ENCODE data around the gene BBIP1.

DNA sequence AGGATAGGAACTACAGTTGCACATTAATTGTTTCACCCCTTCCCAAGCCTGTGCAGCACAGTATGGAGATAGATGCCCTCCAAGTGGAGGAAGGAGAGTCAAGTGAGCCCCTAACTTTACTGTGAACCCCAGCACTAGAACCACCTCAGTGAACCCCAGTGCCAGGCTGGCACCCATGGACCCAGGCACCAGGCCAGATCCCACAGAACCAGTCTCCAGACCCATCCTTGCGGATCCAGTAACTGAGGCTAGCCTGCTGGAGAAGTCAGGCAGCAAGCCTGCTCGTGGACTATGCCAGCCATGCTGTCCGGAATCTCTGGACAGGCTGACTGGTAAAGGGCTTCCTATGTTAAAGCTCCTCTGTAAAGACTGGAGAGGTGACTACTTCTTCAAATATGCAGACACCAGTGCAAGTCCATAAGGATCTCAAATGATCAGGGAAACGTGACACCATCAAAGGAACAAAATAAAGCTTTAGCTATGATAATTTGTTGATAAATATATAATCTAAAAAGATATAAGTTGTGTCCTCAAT, 28.1 kb upstream of the BBIP1 start:
- TF ChIP-seq, protein P1, sequence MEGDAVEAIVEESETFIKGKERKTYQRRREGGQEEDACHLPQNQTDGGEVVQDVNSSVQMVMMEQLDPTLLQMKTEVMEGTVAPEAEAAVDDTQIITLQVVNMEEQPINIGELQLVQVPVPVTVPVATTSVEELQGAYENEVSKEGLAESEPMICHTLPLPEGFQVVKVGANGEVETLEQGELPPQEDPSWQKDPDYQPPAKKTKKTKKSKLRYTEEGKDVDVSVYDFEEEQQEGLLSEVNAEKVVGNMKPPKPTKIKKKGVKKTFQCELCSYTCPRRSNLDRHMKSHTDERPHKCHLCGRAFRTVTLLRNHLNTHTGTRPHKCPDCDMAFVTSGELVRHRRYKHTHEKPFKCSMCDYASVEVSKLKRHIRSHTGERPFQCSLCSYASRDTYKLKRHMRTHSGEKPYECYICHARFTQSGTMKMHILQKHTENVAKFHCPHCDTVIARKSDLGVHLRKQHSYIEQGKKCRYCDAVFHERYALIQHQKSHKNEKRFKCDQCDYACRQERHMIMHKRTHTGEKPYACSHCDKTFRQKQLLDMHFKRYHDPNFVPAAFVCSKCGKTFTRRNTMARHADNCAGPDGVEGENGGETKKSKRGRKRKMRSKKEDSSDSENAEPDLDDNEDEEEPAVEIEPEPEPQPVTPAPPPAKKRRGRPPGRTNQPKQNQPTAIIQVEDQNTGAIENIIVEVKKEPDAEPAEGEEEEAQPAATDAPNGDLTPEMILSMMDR (IDR thresholded peaks at IDR 0.05) = no peak
- TF ChIP-seq POLR2A (IDR thresholded peaks at IDR 0.05) = no peak
